Measurements from ENCODE around the gene ZC3H12C.

ZC3H12C gene

DNA sequence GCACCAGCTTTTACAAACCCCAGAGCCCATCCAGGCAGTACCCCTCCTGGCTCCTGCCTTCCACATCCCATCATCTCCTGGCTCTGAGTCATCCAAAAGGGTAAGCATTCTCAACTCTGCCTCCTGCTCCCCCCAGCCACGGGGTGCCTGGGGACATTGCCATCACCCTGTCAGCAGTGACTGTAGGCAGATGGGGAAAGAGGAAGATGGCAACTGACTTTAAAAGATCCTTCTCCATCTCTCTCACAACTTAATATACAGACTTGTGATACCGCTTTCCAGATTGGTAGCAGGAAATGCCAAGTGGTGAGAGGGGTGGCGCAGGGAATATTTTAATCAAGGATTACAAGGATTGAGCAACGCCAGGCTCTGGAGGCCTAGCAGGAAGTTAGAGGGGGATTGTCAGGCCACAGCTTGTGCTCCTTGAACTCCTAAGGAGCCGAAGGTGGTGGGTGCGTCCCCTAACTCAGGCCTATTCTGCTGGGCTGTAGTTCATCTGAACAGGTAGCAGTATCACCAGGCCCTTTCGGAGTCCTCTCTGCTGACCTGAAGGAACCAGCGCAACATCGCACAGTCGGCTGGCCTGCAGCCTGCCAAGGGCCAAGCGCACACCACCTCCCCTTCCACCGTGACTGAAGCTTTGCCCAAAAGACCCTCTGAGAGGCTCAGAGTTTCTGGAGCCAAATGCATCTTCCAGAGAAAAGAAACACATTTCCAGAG is 83.3 kb downstream of the ZC3H12C start:
- DNase-seq (ENCODE audit: low spot score): peak; percentile 34
- no peak for FAIRE-seq

DNA sequence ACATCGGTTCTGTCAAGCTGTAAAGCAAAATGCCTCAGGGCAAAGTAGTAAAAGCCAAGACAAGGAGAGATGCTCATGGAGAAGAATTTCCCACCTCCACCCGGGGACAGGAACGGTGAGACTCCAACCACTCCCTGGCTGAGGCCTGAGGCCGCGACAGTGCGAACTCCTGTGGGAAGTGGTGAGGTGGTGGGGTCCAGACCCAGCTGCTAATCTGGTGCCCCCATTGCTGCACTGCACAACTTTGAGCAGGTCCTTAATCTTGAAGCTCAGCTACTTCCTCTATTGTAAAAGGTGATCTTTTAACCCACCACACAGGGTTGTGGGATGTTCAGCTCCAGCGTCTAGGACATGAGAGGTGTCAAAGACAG is 83.9 kb downstream of the ZC3H12C start:
- FAIRE-seq (no peak), DNase-seq (ENCODE audit: low spot score) (no peak)

DNA sequence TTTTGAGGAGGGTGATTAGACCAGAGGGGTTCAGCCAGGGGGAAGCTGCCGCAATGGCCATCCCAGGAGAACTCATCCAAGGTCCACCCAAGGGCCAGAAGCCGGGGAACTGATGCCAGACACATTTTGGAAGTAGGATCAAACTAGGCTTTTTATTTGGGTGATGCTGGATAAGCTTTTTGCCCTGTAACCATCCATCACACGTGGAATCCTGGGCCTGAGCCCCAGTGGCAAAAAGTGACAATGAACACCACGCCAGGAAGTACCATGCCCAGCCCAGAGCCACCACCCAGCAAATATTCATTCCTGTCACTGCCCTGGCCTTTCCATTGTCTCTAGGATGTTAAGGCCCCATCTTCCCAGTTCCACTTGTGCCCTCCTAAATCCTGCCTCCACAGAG is 85.9 kb downstream of the ZC3H12C start:
- DNase-seq (ENCODE audit: low spot score): no peak
- no peak for FAIRE-seq

GRCh38 chr11:110182886-110183285 is 89.7 kb downstream of the ZC3H12C start:
- FAIRE-seq (peak; percentile 83), DNase-seq (ENCODE audit: low spot score) (peak; percentile 73)

DNA sequence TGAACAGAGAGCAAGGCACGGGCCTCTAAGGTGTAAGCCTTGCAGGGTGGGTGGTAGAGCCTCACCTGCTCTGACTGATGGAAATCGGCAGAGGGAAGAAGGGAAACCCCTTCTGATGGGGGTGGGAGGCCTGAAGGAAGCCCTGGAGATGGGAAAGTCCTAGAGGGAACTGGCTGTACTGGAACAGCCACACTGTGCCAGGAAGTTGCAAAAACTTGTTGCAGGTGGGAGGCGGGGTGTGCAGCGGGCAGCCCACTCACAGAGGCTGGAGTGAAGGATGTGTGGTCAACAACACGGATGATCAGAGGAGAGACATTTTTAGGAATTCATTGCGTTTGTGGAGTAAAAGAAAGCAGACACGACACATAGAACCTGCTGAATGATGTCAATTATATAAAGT is 91.3 kb downstream of the ZC3H12C start:
- FAIRE-seq (no peak), DNase-seq (ENCODE audit: low spot score) (no peak)

DNA sequence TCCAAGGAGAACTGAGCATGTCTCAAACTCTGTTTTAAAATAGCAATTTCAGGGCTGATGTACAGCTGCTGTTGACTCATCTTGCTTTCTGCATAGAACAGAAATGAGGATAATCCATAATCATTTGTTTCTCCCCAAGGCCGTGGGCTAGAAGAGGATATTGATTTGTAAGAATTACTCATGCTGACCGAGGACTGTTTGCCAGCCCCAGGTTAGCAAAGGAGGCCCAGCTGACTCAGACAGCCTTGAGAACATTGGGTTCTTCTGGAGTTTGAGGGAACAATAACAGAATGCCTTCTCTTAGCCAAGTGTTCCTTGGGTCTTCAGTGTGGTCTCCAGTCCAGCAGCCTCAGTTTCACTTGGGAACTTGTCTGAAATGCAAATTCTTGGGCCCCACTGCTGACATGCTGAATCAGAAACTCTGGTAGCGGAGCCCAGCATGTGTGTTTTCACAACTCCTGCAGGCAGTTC is 92.0 kb downstream of the ZC3H12C start:
- DNase-seq (ENCODE audit: low spot score) (no peak), FAIRE-seq (no peak)

- DNase-seq (ENCODE audit: low spot score) (no peak), FAIRE-seq (no peak)
Measured at GRCh38 chr11:110185599-110185998, 92.4 kb downstream of the ZC3H12C start.

DNA sequence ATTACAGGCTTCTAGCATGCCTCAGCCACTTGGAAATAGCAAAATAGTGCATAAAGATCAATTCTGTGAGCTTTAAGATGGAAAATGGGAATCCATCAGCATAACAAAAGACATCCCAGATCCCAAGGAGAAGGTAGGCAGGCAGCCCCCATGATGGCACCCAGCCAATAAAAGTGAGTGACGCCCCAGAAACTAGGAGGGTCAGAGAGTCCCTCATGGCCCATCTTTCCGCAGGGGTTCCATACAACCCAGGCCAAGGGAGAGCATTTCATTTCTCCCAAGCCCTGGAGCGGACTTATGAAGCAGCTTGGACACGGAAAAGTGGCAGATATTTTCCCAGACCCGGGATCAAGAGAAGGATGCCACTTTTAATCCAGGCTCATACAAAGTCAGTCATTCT is 93.3 kb downstream of the ZC3H12C start:
- FAIRE-seq (no peak), DNase-seq (ENCODE audit: low spot score) (no peak)

DNA sequence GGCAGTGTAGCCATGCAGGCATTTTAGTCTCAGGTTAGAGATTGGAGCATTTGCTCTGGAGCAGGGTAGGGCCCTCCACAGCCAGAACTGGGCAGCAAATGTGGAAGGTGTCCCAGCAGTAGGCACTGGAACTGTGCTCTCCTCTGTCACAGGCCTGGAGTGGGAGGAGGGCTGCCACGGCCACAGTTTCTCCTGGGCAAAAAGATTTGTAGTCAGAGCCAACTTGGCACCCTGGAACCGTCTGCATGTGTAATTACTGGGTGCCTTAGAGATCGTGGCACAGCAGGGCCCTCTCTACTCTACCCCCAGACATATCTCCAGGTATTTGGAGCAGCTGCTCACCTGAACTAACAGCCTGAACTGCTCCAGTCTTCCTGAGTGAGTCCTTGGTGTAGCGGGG is 93.7 kb downstream of the ZC3H12C start:
- FAIRE-seq: no peak

DNA sequence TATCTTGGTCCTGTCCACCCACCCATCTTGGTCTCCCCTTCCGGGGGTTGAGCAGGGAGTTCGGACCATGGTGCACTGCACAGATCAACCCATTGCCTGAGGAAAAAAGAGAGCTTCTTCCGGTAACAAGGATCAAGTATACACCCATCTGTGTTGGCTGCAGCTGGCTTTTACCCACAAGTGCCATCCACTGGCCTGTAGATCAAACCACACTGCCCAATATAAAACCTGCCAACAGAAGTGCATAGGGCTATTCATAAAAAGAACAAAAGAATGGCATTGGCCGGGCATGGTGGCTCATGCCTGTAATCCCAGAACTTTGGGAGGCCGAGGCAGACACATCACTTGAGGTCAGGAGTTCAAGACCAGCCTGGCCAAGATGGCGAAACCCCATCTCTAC is 94.5 kb downstream of the ZC3H12C start:
- no peak for DNase-seq (ENCODE audit: low spot score)
- FAIRE-seq: no peak

More for the DNA sequence above, 93.7 kb downstream of the ZC3H12C start:
- no peak for DNase-seq (ENCODE audit: low spot score)

DNA sequence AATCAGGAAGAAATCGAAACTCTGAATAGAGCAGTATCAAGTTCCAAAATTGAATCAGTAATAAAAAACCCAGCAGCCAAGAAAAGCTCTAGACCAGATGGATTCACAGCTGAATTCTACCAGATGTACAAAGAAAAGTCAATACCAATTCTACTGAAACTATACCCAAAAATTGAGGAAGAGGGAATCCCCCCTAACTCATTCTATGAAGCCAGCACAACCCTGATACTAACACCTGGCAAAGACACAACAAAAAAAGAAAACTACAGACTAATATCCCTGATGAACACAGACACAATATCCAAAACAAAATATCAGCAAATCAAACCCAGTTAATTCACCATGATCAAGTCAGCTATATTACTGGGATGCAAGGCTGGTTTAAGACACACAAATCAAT is 97.7 kb downstream of the ZC3H12C start:
- DNase-seq (ENCODE audit: low spot score) (no peak), FAIRE-seq (no peak)

DNA sequence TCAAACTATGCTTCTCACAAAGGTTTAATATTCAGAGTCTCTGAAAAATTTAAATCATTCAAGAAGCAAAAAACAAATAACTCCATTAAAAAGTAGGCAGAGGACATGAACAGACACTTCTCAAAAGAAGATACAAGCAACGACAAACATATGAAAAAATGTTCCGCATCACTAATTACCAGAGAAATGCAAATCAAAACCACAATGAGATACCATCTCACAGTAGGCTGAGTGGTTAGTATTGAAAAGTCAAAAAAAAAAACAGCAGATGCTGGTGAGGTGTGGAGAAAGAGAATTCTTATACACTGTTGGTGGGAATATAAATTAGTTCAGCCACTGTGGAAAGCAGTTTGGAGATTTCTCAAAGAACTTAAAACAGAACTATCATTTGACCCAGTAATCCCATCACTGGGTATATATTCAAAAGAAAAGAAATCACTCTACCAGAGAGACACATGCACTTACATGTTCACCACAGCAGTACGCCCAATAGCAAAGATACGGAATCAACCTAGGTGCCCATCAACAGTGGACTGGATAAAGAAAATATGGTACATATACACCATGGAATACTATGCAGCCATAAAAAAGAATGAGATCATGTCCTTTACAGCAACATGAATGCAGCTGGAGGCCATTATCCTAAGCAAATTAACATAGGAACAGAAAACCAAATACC is 99.6 kb downstream of the ZC3H12C start:
- FAIRE-seq: peak; percentile 75

DNA sequence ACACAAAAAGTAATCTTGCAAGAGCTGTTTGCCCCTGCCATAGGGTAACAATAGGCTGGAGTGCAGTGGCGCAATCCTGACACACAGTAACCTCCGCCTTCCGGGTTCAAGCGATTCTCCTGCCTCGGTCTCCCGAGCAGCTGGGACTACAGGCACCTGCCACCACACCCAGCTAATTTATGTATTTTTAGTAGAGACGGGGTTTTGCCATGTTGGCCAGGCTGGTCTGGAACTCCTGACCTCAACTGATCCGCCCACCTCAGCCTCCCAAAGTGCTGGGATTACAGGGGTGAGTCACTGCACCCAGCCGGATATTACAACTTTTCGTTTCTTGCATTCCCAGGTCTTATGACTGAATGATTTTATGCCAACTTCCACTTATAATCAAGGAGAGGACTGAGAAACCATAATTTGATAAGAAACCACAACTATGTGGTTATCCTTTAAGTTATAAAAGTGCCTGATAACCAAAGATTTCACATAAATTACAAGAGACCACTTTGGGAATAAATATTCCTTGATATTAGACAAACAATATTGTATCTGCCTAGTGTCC is 101.1 kb downstream of the ZC3H12C start:
- DNase-seq (ENCODE audit: low spot score): peak; percentile 88
- peak; percentile 94 for FAIRE-seq

More for the DNA sequence above, 99.6 kb downstream of the ZC3H12C start:
- DNase-seq (ENCODE audit: low spot score): peak; percentile 23

GRCh38 chr11:110196241-110196754 is 103.1 kb downstream of the ZC3H12C start:
- FAIRE-seq (peak; percentile 97), DNase-seq (ENCODE audit: low spot score) (peak; percentile 91)

DNA sequence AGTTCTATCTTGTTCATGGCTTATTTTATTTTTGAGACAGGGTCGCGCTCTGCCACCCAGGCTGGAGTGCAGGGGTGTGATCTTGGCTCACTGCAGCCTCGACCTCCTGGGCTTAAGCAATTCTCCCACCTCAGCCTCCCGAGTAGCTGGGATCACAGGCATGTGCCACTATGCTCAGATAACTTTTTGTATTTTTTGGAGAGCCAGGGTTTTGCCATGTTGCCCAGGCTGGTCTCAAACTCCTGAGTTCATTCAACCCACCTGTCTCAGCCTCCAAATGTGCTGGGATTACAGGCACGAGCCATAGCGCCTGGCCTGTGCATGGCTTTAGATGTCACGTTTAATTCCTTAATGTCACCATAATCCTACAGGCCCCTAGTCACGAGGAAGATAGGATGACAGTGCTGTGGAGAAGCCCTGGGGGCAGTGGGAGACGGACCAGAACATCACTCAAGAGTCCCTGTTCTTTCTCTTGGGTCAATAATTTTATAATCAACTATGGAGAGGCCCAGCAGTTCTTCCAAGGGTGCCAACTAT is 103.8 kb downstream of the ZC3H12C start:
- FAIRE-seq (no peak), DNase-seq (ENCODE audit: low spot score) (no peak)

DNA sequence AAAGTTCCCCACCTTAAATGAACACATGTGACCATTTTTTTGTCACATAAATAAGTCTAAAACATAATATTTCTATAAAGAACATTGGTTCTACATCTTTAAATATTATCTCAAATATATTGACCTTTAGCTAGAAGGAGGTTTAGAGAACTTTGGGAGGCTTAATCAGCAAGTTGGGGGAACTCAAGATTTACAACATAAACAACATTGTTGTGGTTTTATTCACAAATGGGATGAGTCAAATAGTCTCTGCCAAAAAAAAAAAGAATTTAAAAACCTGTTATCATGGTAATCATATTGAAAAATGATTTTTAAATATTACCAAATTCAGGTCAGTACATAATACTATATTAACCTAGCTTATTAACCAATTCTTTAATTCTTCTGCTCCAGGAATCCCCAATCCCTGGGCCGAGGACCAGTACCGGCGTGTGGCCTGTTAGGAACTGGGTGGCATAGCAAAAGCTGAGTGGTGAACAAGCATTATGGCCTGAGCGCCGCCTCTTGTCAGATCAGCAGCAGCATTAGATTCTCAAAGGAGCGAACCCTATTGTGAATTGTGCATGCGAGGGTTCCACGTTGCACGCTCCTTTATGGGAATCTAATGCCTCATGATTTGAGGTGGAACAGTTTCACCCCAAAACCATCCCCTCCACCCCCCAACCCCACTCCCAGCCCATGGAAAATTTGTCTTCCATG is 105.0 kb downstream of the ZC3H12C start:
- DNase-seq (ENCODE audit: low spot score): no peak
- FAIRE-seq: no peak

DNA sequence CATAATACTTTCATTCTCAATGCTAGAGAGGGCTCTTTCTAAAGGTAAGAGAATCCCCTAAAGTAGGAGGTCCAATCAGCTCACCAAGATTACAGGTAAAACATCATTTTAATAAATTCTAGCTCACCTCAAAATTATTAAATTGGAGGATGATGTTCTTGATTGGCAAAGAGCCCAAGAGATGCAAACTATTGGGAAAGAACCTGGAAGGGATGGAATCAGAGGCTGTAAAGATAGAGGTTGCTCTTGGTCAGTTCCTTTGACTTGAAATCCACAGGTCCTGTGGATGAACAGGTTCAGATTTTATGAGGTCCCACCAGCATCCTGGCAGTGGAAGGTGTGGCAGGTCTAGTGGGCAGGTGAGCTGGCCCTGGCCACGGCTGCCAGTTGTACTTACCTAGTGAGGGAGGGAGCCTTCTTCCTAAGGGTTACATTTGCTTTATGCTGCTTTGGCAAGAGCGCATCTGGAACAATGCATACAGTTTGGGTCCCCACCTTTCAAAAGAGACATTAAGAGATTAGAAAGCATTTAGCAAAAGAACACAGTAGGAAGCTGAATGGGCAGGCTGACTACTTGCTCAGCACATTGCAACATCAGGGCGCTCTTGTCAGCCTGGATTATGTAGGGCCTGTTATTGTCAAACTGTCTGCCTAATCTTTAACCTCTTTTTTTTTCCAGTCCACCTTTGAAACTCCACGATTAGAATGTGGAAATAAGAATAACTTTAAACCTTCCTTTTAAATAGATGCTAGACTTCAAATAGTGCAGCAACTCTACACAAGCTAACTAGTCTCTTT is 106.2 kb downstream of the ZC3H12C start:
- FAIRE-seq (no peak), DNase-seq (ENCODE audit: low spot score) (no peak)

DNA sequence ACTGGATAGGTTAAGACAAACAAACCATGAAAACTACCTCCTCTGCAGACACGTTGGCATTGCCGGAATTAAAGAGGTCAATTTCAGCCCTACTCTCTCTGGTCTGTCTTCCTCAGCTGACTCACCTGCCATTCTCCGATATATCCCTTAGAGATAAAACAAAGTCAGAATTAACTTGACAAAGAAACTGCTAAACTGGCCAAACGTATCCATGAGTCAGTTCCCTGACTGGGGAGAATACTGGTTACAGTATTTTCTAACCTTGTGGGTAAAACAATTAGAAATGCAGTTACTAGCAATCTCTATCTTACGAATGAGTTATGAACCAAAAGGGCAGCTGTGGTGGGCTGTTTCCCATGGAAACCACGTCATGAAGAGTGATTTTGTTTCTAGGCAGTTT is 107.0 kb downstream of the ZC3H12C start:
- peak; percentile 94 for DNase-seq (ENCODE audit: low spot score)

GRCh38 chr11:110200836-110201235 is 107.6 kb downstream of the ZC3H12C start:
- FAIRE-seq: no peak

More for the DNA sequence above, 107.0 kb downstream of the ZC3H12C start:
- peak; percentile 96 for FAIRE-seq

DNA sequence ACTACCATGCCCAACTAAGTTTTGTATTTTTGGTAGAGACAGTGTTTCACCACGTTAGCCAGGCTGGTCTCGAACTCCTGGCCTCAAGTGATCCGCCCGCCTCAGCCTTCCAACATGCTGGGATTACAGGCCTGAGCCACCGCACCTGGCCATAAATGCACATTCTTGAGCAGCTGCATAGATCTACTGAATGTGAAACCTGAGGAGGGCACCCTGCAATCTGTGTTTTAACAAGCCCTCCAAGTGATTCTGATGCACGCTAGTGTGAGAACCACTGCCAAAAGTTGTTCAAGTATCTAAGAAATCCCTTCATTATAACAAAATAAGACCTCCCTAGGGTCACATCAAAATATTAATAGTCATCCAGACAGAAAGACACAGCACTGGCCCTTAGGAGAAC is 113.9 kb downstream of the ZC3H12C start:
- FAIRE-seq (no peak), DNase-seq (ENCODE audit: low spot score) (no peak)

More at GRCh38 chr11:110200836-110201235, 107.6 kb downstream of the ZC3H12C start:
- DNase-seq (ENCODE audit: low spot score): no peak
